ENCODE measurements around the gene CORIN.
A peak's percentile ranks its signal among the peaks of the same experiment; 100 is the strongest.

CORIN gene, protein sequence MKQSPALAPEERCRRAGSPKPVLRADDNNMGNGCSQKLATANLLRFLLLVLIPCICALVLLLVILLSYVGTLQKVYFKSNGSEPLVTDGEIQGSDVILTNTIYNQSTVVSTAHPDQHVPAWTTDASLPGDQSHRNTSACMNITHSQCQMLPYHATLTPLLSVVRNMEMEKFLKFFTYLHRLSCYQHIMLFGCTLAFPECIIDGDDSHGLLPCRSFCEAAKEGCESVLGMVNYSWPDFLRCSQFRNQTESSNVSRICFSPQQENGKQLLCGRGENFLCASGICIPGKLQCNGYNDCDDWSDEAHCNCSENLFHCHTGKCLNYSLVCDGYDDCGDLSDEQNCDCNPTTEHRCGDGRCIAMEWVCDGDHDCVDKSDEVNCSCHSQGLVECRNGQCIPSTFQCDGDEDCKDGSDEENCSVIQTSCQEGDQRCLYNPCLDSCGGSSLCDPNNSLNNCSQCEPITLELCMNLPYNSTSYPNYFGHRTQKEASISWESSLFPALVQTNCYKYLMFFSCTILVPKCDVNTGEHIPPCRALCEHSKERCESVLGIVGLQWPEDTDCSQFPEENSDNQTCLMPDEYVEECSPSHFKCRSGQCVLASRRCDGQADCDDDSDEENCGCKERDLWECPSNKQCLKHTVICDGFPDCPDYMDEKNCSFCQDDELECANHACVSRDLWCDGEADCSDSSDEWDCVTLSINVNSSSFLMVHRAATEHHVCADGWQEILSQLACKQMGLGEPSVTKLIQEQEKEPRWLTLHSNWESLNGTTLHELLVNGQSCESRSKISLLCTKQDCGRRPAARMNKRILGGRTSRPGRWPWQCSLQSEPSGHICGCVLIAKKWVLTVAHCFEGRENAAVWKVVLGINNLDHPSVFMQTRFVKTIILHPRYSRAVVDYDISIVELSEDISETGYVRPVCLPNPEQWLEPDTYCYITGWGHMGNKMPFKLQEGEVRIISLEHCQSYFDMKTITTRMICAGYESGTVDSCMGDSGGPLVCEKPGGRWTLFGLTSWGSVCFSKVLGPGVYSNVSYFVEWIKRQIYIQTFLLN

DNA sequence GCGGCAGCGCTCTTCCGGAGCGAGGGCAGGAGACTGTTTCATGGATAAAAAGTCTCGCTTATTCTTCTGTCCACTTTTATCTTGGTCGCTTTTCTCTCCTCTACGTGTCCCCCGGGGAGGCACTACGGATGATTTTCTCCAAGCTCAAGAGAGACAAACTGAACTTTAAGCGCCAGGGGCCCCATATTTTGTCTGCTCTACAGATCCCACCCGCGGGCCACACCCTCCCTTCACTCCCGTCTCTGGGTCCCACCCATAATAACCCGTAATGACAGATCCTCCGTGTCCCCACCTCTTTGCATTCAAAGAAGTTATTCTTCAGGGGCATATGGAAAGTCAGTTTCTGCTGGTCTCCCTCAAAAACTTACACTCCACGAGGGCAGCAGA lies at the start of gene CORIN:
Gene CORIN, minus strand, starts transcription at position 160 of the 387 bp plus-strand sequence. Its CDS starts 118 bp downstream, at position 42.
- no peak for DNase-seq

DNA sequence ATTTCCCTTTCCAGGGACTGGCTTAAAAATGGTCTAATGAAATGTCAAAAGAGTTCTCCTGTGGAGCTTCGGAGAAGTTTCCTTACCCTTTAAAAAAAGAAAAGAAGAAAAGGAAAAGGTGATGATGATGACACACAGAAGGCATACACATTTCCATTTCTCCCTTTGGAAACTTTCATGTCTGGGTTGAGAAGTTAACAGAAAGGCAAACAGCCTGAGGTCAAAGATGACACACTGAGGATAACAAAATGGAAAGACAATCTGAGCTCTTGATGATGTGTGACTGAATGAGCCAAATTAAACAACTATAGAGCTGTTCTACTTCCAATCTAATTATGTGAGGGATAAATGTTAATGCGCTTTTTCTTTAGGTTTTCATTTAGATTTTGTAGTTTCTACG lies 44.4 kb upstream of the CORIN start:
- no peak for DNase-seq

DNA sequence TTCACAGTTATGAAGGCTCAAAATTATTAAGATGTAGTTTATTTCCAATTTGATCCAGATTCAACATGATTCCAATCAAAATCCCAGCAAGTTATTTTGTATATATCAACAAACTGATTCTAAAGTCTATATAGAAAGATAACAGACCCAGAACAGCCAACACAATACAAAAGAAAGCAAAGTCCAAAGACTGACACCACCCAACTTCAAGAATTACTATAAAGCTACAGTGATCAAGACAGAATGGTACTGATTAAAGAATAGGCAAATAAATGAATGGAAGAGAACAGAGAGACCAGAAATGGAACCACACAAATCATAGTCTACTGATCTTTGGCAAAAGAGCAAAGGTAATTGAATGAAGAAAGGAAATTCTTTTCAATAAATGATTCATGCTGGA lies 41.6 kb upstream of the CORIN start:
- no peak for DNase-seq

DNA sequence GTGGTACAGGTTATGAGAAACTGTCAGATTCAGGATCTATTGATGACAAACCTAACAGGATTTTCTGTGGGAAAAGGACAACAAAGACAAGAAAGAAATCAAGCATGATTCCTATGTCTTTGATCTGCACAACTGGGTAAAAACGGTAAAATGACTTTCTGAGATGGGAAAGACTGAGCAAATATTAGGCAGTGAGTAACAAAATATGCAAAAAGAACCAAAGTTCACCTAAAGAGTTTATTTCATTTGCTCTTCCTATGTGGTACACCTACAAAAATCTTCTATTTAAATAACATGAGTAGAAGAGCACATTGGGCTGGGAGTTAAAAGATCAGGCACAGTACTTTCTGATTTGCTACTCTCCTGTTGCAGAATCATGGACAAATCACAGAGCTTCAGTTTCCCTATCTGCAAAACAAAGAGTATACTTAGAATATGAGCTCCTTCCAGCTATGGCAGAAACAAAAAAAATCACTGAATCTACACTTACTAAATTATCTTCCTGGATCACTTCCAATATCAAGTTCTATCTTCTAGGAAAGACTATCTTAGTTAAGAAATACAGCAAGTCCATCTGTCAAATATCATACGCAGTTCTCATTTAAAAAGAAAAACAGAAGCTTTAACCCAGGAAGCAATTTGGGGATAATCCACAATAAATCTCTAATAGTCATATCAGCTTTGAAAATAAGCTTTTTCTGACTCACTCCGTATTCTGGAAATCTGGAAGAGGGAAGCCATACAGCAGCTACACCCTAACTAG lies 39.1 kb upstream of the CORIN start:
- no peak for DNase-seq

DNA sequence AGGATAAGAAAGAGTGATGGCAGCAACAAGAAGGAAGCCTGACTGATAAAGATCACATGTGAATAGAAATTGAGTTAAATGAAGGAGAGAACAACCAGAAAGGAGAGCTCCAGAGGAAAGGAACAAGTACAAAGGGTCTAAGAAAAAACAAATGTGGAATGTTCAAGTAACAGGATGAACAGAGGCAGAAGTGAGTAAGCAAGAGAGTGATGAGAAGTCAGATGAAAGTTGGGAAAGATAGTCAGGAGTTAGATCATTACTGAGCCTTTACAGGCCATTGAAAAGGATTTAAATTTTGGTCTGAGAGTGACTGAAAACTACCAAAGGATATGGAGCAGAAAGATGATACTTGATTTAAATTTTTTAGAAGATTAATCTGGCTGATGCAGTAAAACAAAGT lies 38.4 kb upstream of the CORIN start:
- DNase-seq, result no peak

DNA sequence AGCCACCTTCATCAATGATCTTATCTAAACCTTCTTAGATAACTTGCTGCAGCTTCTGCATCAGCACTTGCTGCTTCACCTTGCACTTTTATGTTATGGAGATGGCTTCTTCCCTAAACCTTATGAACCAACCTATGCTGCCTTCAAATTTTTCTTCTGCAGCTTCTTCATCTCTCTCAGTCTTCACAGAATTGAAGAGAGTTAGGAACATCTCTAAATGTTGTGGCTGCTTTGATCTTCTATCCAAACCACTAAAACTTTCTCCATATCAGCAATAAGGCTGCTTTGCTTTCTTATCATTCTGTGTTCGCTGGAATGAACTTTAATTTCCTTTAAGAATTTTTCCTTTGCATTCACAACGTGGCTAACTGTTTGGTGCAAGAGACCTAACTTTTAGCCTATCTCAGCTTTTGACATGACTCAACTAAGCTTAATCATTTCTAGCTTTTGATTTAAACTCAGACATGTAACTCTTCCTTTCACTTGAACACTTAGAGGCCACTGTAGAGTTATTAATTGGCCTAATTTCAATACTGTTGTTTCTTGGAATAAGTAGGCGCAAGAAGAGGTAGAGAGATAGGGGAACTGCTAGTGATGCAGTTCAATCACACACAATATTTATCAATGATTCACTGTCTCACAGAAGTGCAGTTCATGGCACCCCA lies 36.1 kb upstream of the CORIN start:
- no peak for DNase-seq

DNA sequence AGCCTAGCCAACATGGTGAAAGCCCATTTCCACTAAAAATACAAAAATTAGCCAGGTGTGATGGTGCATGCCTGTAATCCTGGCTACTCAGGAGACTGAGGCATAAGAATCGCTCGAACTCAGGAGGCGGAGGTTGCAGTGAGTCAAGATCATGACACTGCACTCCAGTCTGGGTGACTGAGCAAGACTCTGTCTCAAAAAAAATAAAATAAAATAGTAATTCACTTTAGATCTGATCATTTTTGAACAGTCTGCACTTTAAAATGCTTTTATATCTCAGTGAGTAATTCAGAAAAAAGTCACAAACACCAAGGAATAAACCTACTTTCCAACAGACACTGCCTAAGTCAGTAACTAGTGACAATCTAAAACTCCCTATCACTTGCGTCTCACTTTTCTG lies 25.6 kb upstream of the CORIN start:
- no peak for DNase-seq

DNA sequence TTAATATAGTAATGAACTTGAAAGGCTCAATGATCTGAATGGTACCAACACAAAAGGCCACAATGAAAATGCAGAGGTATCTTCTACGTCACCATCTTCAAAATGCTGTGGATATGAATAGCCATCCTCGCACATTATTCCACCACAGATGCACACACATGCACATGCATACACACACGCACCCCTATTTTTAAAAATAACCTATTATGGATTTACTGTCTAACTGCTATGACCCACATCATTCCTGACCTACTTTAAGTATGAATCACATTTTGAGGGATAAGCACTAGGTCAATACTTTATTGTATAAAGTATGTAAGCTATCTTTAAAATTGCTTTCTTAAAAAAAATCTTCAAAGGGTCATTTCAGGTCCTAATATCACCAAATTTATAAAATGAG lies 24.4 kb upstream of the CORIN start:
- no peak for DNase-seq

DNA sequence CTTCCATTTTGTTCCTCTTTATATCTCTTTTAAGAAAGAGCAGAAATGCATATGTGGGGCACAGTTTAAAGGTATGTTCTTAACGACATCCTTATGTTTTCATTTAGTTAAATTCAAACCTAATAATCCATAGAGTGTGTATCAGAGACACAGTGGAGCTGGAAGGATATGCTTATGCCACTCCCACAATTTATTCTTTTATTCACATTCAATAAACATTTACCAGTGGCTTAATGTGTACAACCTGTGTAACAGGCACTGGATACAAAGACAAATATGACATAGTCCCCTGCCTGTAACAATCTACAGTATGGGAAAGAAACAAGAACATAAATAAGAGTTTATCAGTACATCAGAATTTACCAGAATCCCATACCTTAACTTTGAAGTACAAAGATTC lies 22.4 kb upstream of the CORIN start:
- DNase-seq, result no peak

DNA sequence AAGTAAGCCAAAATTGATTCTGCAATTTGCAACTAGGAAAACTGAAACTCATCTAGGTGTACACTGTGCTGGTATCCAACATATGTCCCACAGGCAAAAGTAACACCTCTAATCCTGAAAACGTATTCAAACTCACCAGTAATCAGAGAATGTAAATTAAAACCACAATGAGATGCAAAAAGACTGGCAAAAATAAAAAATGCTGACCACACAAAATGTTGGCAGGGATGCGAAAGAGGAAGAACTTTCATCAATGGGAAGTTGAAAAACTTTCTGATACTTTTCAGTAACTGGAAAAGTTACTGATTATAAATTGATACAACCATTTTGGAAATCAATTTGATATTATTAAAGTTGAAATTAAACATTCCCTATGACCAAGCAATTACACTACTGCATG lies 20.1 kb upstream of the CORIN start:
- DNase-seq, result no peak

DNA sequence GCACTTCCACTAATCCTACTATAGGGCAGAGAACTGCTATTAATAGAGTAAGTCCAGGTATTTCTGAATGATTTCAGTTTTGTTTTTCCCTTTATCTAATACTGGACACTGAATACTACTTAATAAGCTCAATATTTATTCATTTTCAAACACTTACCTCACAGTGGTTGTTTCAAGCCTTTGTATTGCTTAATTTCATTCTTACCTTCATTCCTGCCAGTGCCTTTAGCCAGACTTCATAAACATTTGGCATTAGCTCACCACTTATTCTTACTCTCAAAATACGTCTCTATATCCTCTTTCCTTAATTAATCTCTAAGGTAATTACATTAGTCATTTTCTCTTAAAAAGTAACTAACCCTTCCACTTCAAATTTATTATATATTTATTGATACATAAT lies 18.8 kb upstream of the CORIN start:
- no peak for DNase-seq

DNA sequence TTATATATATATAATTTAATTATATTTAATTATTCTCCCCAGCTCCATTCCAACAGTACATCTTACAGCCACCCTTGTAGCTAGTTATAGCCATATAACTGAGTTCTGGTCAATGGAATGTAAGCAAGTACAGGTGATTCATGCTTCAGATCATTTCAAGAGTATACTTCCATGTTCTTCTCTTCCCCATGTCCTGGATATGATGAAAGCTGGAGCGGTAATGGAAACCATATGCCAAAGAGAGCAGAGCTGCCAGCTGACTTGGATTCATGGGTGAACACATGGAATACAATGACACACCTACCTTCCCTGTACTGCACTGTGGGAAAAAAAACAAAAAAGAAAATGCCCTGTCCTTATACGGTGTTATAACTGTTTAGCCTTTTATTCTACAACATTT lies 17.5 kb upstream of the CORIN start:
- DNase-seq, result no peak

DNA sequence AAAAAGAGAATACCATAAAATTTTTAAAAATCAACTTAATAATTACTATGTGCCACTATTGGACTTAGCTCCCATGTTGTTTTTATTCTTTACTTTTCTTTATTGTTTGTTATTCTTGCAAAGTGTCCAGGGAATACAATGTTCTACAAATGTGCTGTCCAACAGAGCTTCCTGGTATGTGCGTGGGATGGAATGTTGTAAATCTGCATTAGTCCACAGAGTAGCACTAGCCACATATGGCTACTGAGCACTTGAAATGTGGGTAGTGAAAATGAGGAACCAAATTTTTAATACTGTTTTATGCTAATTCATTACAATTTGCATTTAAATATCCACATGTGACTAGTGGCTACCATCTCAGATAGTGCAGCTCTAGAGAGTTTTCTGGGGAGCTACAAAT lies 14.3 kb upstream of the CORIN start:
- DNase-seq, result no peak

DNA sequence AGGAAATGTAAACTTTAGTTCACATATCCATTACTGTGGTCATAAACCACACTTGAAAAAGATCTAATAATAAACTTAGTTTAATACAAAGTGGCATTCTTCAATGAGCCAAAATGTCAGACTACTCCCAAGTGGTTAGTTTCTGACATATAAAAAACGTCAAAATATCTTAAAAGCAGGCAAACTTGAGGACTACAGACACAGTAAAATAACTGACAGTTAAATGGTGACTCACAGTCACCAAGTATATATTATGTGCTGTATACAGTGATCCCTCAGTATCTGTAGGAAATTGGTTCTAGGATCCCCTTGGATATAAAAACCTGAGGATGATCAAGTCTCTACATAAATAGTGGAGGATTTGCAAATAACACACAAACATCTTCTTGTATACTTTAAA lies 11.6 kb upstream of the CORIN start:
- DNase-seq, result no peak

DNA sequence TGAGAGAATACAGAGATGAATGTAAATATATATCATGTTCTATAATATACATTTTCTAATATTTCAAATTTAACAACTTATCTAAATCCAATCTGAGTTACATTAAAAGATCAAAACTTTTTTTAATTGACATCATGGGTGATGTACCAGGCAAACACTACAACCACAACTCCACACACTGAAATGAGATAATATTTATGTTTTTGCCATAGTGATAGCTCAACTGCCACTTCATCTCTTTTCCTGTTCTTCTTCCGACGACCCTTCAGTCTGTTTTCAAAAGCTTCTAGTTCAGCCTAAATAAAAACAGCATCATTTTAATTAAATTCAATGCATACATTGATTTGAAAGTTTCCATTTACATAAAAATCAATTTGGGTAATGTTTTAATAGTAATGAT lies 10.2 kb upstream of the CORIN start:
- no peak for DNase-seq

DNA sequence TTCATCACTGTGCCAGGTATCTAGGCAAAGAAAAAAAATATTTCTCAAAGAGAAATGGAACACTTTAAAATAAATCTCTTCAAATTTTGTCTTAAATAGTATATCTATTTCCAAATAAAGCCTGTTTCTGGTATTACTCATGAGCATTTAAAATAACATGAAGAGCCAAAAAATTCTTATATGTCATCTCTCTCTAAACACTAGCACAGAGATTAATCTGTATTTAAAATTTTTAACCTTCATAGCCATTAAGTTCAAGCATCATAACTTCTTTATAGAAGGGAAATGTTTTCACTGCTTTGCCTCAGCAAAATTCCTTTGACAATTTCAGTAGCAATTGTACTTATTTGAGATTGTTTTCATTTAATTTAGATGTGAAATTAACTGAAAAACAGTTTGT lies 5.1 kb upstream of the CORIN start:
- DNase-seq, result no peak

DNA sequence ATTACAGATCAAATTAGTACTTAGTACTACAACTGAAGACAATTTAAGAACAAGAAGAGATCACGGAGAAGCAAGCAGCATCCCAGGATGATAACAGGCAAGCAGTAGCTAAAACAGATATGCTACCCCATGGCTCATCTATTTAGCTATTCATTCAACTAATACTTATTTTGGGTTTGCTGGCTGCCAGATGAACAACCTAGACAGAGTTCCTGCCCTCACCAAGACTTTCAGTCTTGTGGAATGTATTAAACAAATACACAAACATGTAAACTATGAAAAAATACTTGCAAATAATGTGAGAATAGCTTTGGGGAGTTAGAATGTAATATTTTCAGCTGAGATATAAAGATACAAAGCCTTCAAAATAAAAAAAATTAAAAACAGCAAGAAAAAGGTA lies 2.4 kb upstream of the CORIN start:
- DNase-seq, result no peak

DNA sequence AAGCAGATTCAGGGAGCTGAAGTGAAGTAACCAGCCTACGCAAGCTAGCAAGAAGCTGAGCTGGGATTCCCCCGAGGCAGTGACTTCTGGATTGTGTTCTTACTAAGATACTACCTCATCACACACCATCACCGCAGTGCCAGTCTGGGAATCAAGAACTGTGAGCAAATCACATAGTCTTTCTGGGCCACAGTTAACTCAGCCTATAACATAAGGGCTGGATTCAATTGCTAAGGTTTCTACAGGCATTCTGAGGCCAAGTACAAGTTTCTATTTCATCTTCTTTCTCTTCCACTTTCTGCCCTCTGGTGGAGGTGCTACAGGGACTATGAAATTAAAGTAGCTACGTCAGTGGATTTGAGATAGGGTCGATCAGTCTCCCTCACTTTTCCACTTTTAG lies 1.4 kb upstream of the CORIN start:
- DNase-seq, result no peak

DNA sequence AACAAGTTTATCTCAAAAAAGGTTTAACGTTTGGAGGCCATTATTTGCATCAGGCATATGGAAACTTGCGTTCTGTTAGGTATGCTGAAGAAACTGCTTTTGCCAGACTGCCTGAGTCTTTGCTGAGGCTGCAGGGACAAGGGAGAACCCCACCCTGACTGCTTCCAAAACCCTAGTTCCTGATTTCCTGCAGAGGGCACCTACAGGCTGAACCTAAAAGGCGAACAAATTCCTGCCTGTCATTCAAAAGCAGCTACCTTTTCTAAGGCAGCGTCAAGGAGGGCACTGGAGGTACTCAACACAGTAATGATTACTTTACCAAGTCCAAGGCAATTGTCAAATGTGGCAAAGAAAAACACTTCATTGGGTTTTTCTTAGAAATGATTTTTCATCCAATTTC lies 578 bp upstream of the CORIN start:
- DNase-seq, result no peak

DNA sequence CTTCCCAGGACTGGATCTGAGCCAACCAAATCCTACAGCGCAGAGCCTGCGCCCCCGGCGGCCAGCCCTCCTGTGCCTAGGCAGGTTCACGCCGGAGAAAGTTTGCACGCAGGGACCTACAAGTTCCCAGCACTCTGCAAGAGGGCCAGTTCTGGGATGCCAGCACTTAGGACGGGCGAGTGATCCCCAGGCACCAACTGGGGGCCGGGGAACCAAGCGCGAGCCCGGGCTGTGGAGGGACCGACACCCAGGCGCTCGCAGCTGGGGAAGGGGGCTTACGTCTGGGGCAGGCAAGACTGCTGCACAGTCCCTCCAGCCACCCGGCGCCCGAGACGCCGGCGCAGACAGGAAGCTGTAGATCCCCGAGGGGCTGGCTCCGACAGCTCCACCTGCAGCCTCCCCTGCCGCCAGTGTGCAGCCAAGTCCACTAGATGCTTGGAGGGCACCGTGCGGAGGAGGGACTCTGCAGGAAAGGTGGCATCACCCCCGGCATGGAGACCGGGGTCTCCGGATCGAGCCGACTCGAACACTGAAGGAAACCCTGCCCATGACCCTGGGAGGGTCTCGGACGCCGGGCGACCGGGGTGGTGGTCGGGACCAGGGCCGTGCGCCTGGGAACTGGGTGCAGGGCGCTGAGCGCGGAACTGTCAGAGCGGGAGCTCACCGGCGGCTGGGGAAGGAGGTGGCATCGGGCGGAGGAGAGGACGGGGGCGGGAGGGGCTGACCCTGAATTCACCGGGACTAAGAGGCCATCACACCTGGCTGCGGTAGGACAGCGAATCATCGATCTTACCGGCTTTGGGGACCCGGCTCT lies 566 bp downstream of the CORIN start:
- peak; percentile 48 for DNase-seq

DNA sequence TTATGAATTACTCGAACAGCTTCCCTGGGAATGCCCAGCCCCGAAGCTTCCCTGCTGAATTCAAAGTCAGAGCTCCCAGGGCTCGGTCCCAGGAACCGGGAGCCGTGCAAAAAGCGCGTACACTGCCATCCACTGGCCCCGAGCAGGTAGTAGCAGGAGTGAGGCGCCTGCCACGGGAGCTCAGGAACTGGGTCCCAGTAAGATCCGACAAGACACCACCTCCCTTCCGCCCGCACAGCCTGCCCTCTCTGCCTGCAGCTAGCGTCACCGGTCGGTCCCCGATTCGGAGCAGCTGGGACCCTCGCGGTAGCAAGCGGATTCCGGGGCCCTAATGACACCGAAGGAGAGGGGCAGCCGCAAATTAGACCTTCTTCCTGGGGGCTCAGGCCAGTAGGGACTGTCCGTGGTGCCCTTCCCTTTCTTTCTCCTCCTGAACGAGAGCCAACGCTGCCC lies 1.2 kb downstream of the CORIN start:
- peak; percentile 81 for DNase-seq

DNA sequence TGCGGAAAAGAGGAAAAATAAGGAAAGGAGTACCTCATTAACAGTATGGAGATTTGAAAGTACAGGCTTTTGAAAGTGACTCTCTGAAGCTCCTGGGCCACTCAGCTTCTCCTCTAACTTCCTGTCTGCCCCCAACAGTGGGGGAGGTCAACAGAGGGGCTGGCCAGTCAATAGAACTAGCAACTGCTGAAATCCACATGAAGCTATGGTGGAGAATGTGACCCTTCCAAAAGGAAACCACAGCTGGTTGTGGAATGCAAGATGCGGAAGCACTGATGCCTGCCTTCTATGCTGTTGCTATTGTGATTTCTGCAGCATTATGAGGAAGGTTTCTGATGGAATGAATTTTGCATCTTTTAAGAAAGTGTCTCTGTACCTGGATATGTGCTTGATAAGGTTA lies 2.4 kb downstream of the CORIN start:
- DNase-seq, result no peak
